ENCODE results near the gene MICB.

The MICB gene

GRCh38 chr6:31530659-31531058 lies 32.7 kb downstream of the MICB start:
- Histone ChIP-seq H3K27ac (ENCODE audit: low read length) (no peak overlapping the region), H3K4me2 (ENCODE audit: low read depth, low read length) (no peak overlapping the region), H3K4me1 (ENCODE audit: low read length) (no peaks in the 10 kb centered on the region), H3K9ac (ENCODE audit: low read length) (no peak overlapping the region), H4K20me1 (ENCODE audit: insufficient read depth, low read length) (peaks cover 3% of the 10 kb centered on the region), H3K36me3 (replicated peaks; ENCODE audit: insufficient read depth, low read length) (peaks cover 7% of the 10 kb centered on the region), H3F3A (ENCODE audit: insufficient read depth, low read length) (peaks cover 23% of the 10 kb centered on the region), H3K79me2 (ENCODE audit: low read length) (peaks cover 19% of the 10 kb centered on the region), H3K9me2 (replicated peaks; ENCODE audit: insufficient read depth, low read length) (no peaks in the 10 kb centered on the region), H3K4me3 (ENCODE audit: low read length) (no peak overlapping the region), H2AFZ (ENCODE audit: low read length) (no peak overlapping the region), H3K9me3 (replicated peaks; ENCODE audit: insufficient read depth, low read length) (no peaks in the 10 kb centered on the region), H3K27me3 (replicated peaks; ENCODE audit: insufficient read depth, low read length) (no peaks in the 10 kb centered on the region)
- TF ChIP-seq EZH2phosphoT487 (IDR thresholded peaks at IDR 0.05; ENCODE audit: low read length) (no peak), EZH2 (optimal IDR thresholded peaks at IDR 0.05; ENCODE audit: low read depth, low read length) (no peak), CTCF (IDR thresholded peaks at IDR 0.05; ENCODE audit: low read length) (no peak)
- no peak for DNase-seq

- Histone ChIP-seq H3K79me2 (ENCODE audit: low read length) (peaks cover 24% of the 10 kb centered on the region), H4K20me1 (ENCODE audit: insufficient read depth, low read length) (peaks cover 8% of the 10 kb centered on the region), H3K9me3 (replicated peaks; ENCODE audit: insufficient read depth, low read length) (no peaks in the 10 kb centered on the region), H2AFZ (ENCODE audit: low read length) (no peak overlapping the region), H3F3A (ENCODE audit: insufficient read depth, low read length) (peaks cover 23% of the 10 kb centered on the region), H3K9ac (ENCODE audit: low read length) (no peak overlapping the region), H3K27ac (ENCODE audit: low read length) (no peak overlapping the region), H3K4me1 (ENCODE audit: low read length) (no peaks in the 10 kb centered on the region), H3K36me3 (replicated peaks; ENCODE audit: insufficient read depth, low read length) (peaks cover 7% of the 10 kb centered on the region), H3K4me2 (ENCODE audit: low read depth, low read length) (no peak overlapping the region), H3K9me2 (replicated peaks; ENCODE audit: insufficient read depth, low read length) (no peaks in the 10 kb centered on the region), H3K4me3 (ENCODE audit: low read length) (no peak overlapping the region), H3K27me3 (replicated peaks; ENCODE audit: insufficient read depth, low read length) (no peaks in the 10 kb centered on the region)
- no peak for TF ChIP-seq EZH2phosphoT487 (IDR thresholded peaks at IDR 0.05; ENCODE audit: low read length)
- no peak for TF ChIP-seq CTCF (IDR thresholded peaks at IDR 0.05; ENCODE audit: low read length)
- no peak for TF ChIP-seq EZH2 (optimal IDR thresholded peaks at IDR 0.05; ENCODE audit: low read depth, low read length)
- no peak for DNase-seq
Observed at GRCh38 chr6:31531162-31531561, 33.2 kb downstream of the MICB start.

GRCh38 chr6:31531771-31532643 lies 34.1 kb downstream of the MICB start:
- Histone ChIP-seq H3K9me2 (replicated peaks; ENCODE audit: insufficient read depth, low read length) (no peaks in the 10 kb centered on the region), H3K27me3 (replicated peaks; ENCODE audit: insufficient read depth, low read length) (no peaks in the 10 kb centered on the region), H2AFZ (ENCODE audit: low read length) (no peak overlapping the region), H3F3A (ENCODE audit: insufficient read depth, low read length) (peaks cover 23% of the 10 kb centered on the region), H3K27ac (ENCODE audit: low read length) (no peak overlapping the region), H3K36me3 (replicated peaks; ENCODE audit: insufficient read depth, low read length) (peaks cover 7% of the 10 kb centered on the region), H4K20me1 (ENCODE audit: insufficient read depth, low read length) (peaks cover 15% of the 10 kb centered on the region), H3K4me1 (ENCODE audit: low read length) (no peaks in the 10 kb centered on the region), H3K9ac (ENCODE audit: low read length) (no peak overlapping the region), H3K79me2 (ENCODE audit: low read length) (peaks cover 33% of the 10 kb centered on the region), H3K4me2 (ENCODE audit: low read depth, low read length) (no peak overlapping the region), H3K9me3 (replicated peaks; ENCODE audit: insufficient read depth, low read length) (no peaks in the 10 kb centered on the region), H3K4me3 (ENCODE audit: low read length) (no peak overlapping the region)
- no peak for DNase-seq
- TF ChIP-seq CTCF (IDR thresholded peaks at IDR 0.05; ENCODE audit: low read length) (no peak), EZH2 (optimal IDR thresholded peaks at IDR 0.05; ENCODE audit: low read depth, low read length) (no peak), EZH2phosphoT487 (IDR thresholded peaks at IDR 0.05; ENCODE audit: low read length) (no peak)

Measured in MM.1S (cell line).